ENCODE results near the gene ISG15. TPM values are rescaled to one million over a fixed set of nuclear protein-coding genes. Genes with fewer than 3 reads are reported as not detected.
"Not testable (repeated sequence)": the region's sequence is repeated elsewhere in the genome, so short reads cannot be mapped to it uniquely, and the experiment has no call there.

Gene ISG15
- polyA plus RNA-seq, 4 donors = 12.8 to 19.8 (median 16.2) TPM

GRCh38 chr1:992362-992761 lies 20.9 kb upstream of the ISG15 start:
- no peak for DNase-seq (ENCODE audit: low read depth in 4 of 4, low spot score in 2 of 4)

- no peak for DNase-seq (ENCODE audit: low read depth in 4 of 4, low spot score in 2 of 4)
Observed at GRCh38 chr1:993379-993995, 19.8 kb upstream of the ISG15 start.

GRCh38 chr1:994546-994945 lies 18.8 kb upstream of the ISG15 start:
- not testable (repeated sequence) for DNase-seq (ENCODE audit: low read depth in 4 of 4, low spot score in 2 of 4)

DNA sequence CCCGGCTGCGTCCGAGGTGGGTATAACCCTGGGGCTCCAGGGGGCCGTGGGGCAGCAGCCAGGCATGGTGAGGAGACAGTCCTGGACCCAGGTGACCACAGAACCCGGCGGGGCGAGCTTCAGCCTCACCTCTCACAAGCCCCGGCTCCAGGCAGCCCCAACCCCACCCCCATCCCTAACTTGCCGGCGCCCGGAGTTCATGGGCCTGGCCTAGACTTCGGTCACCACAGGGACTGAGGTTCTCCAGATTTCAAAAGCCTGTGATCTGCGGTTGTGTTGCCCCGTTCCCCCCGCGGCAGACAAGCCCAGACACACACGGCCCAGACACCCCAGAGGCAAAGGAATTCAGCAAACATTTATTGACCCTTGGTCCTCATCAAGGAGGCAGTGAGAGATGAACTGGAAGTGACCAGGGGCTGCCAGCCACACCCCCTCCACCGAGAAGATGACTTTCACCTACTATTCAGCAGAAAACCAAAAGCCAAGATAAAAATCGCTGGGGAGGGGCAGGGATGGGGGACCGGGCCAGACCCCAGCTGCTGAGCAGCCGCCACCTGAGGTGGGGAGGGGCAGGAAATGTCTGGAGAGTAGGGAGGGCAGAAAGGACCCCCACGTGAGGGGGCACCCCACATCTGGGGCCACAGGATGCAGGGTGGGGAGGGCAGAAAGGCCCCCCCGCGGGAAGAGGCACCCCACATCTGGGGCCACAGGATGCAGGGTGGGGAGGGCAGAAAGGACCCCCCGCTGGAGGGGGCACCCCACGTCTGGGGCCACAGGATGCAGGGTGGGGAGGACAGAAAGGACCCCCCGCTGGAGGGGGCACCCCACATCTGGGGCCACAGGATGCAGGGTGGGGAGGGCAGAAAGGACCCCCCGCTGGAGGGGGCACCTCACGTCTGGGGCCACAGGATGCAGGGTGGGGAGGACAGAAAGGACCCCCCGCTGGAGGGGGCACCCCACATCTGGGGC lies 17.3 kb upstream of the ISG15 start:
- DNase-seq (ENCODE audit: low read depth in 4 of 4, low spot score in 2 of 4) = no peak

DNA sequence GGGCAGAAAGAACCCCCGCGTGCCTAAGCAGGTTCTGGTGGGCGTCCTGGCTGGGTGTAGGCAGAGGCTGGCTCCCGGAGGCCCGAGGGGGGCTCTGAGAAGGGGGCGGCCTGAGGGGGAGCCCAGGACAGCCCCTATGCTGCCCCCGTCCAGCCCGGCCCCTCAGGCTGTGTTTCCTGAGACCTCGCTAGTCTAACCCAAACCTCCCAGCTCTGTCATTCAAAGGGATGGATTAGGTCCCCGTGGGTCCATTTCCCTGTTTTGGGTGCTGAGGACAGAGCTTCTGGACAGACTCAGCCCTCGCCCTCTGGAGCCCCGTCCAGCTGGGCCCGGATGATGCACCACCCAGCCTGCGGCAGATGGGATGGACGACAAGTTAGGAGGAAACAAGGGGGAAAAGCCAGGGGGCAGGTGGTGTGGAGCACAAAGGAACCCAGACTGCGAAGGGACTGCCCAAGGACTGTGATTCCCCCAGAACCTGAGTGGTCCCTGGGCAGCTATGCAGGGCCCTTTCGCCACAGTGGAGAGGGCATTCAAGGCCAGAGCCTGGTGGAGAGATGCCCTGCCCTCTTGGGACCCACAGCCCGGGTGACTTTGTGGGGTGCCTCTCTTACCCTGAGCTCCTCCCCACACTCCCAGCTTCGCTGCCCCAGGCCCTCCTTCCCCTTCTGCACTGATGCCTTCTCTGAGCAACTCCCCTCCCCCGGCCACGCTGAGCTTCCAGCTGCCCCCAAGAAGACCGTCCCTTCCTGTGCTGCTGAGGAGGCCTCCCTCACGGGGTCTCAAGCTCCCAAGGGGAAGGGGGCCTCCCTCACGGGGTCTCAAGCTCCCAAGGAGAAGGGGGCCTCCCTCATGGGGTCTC lies 16.2 kb upstream of the ISG15 start:
- DNase-seq (ENCODE audit: low read depth in 4 of 4, low spot score in 2 of 4) = no peak

GRCh38 chr1:997713-997992 lies 15.6 kb upstream of the ISG15 start:
- no peak for DNase-seq (ENCODE audit: low read depth in 4 of 4, low spot score in 2 of 4)

- no peak for DNase-seq (ENCODE audit: low read depth in 4 of 4, low spot score in 2 of 4)
Observed at GRCh38 chr1:997993-998744, 15.1 kb upstream of the ISG15 start.

- no peak for DNase-seq (ENCODE audit: low read depth in 4 of 4, low spot score in 2 of 4)
Observed at GRCh38 chr1:998745-998994, 14.6 kb upstream of the ISG15 start.

DNA sequence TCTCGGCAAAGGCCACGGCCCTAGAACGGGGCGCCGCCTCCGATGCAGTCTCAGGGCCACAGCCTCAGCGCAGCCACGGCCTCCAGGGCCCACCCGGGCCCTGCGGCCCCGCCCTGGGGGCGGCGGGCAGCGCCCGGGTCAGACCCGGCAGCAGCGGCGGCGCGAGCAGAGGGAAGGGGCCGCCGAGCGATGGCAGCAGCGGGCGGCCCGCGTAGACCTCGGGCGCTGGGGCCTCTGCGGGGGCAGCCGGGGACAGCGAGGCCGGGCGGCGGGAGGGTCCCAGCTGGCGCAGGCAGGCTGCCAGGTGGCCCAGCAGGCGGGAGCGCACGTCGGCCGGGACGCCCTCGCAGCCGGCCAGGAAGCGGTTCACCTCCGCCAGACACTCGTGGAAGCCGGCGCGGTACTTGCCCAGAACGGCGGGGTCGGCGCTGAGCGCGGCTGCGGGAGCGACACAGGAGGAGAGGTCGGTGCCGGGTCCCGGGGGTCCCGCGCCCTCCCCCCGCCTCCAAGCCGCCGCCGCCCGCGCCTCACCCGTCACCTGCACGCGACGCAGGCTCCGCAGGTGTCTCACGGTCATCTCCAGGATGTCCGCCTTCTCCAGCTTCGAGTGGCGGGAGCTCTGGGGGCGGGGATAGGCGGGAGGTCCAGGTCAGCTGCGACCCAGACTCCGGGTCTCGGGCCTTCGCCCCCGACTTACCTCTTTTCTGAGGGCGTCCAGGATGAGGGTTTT lies 14.1 kb upstream of the ISG15 start:
- no peak for DNase-seq (ENCODE audit: low read depth in 4 of 4, low spot score in 2 of 4)

DNA sequence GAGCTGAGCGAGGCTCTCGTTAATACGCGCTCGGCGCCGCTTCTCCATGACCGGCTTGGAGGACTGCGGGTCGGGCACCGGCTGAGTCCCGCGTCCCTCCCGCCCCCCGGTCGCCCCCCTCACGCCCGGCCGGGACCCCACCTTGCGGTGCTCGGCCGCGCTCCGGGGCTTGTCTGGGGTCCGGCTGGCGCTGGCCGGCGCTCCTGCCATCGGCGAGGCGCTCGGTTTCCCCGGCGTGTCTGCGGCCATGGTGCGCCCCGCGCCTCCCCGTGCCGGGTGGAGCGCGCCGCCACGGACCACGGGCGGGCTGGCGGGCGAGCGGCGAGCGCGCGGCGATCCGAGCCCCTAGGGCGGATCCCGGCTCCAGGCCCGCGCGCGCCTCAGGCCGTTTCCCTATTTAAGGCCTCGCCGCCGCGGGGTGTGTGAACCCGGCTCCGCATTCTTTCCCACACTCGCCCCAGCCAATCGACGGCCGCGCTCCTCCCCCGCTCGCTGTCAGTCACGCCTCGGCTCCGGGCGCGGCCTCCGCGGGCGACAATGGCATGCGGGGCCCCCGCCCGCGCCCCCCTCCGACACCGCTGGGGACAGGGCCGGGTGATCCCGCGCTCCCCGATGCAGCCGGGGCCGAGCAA lies 13.5 kb upstream of the ISG15 start, which contains the start of gene HES4:
Gene HES4 (minus strand): TSS at position 373 of the 632 bp plus-strand sequence. CDS start 124 bp downstream, at position 249.
- peak in 3 of 4 donors; percentile 73 to 87 (median 76) for DNase-seq (ENCODE audit: low read depth in 4 of 4, low spot score in 2 of 4)

GRCh38 chr1:1000357-1001056 lies 12.8 kb upstream of the ISG15 start:
- DNase-seq (ENCODE audit: low read depth in 4 of 4, low spot score in 2 of 4) = peak in 2 of 4 donors; percentile 65 to 73

DNA sequence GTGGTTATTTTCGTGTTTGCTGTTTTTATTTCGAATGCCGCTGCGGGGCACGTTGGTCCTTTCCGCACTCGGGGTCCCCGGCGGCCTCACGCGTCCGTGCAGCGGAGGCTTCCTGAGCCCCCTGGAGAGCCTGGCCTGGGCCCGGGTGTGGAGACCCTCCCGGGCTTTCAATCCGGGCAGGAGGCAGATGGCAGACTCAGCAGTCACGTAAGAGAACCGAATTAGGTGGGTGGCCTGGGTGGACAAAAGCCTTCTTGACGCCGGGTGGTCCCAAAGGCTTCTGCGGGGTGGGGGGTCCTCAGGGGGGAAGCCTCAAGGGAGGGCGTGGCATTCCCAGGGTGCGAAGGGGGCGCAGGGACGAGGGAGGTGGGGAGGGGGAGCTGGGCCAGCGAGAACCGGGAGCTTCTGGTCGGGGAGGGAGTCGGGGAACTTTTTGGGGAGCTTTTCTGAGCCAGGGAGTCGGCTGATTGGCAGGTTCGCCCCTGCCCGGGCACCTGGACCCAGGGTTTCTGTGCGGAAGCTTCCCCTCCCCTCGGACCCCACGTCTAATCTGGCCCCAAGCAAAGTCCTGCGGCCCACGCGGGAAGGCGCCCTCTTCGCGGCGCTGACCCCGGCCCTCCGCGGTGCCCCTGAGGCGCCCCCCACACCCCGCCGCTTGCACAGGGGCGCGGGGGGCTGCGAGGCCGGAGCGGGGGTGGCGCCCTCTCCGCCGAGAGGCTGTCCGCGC lies 12.1 kb upstream of the ISG15 start:
- DNase-seq (ENCODE audit: low read depth in 4 of 4, low spot score in 2 of 4) = no peak

GRCh38 chr1:1003618-1004419 lies 9.5 kb upstream of the ISG15 start:
- DNase-seq (ENCODE audit: low read depth in 4 of 4, low spot score in 2 of 4) = no peak

DNA sequence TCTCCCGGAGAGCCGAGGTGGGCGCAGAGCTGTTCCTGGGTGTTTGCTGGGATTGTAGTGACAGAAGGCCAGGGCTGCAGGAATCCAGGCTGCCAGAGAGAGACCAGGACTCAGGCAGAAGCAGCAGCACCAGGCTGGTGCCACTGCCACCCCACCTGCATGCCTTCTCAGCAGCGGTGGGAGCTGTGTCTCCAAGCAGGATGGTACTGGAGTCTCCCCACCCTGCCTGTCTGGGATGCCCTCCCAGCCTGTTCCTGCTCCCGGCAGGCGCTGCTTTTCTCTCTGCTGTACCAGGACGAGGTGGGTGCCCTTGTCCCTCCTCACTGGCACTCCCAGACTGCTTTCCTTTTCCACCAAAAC lies 8.9 kb upstream of the ISG15 start:
- no peak for DNase-seq (ENCODE audit: low read depth in 4 of 4, low spot score in 2 of 4)

DNA sequence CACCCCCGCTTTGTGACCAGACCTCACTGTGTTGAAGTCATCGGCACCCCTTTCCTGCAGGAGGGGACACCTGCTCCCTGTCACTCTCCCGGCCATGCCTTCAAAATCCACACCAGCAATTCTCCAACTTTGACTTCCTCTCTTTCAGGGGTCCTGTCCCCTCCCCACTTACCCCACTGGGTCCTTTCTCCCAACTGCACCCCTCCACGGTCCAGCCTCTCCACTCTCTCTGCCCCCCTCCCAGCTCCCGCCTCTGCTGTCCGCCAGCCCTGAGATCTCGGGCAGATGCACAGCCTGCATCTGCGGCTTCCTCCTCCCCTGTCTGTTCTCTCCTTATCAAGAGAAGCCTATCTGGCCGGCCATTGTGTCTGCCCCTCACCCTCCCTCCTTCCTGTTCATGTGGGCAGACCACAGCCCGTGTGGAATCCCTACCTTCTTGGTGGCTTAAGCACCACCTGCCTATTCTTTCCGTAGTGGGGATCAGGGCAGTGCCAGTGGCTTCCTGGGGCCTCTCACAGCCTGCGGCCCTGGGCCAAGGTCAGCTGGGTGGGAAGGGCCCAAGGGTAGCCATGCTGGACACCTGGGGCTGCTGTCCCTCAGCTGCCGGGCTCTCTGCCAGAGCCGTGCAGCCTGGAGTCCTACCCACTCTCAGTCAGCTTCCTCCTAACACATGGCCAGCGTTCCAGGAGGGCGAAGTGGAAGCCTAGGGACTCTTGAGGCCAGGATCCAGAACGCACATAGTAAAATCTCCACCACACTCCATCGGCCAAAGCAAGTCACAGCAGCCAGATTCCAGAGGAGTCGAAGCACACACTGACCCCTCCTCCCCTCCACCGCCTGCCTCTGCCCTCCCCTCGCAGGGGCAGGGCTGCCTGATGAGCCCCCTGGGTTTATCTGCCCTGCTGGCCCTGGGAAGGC lies 8.3 kb upstream of the ISG15 start:
- DNase-seq (ENCODE audit: low read depth in 4 of 4, low spot score in 2 of 4) = no peak

- DNase-seq (ENCODE audit: low read depth in 4 of 4, low spot score in 2 of 4) = no peak
Observed at GRCh38 chr1:1005774-1006304, 7.5 kb upstream of the ISG15 start.
